Trophoblast cell (in vitro differentiated cells and primary cell): ENCODE data around the gene KAT6B.

Experiments
- DNase-seq, 2 donors: peaks; one replicate each; pipeline ENCODE4 v3.0.0-alpha.2; 2016
- H2AFZ ChIP-seq: 2 replicates; pipeline ENCODE4 v1.6.1; 2013; ENCODE audit warnings: low read length, moderate library complexity, mild to moderate bottlenecking; ENCODE audit not compliant: insufficient read depth, poor library complexity
- H2AK5ac ChIP-seq: 2 replicates; pipeline ENCODE4 v1.6.1; 2013; ENCODE audit warnings: mild to moderate bottlenecking, low read length
- H2BK120ac ChIP-seq: 2 replicates; pipeline ENCODE4 v1.6.1; 2013; ENCODE audit warnings: low read length, mild to moderate bottlenecking, moderate library complexity; ENCODE audit not compliant: insufficient read depth, poor library complexity
- H2BK12ac ChIP-seq: 2 replicates; pipeline ENCODE4 v1.6.1; 2013; ENCODE audit warnings: mild to moderate bottlenecking, low read length, moderate library complexity
- H2BK5ac ChIP-seq: 2 replicates; pipeline ENCODE4 v1.6.1; 2013; ENCODE audit warnings: low read length, low read depth, moderate library complexity, mild to moderate bottlenecking; ENCODE audit not compliant: poor library complexity
- H3K14ac ChIP-seq: 2 replicates; pipeline ENCODE4 v1.6.1; 2013; ENCODE audit warnings: mild to moderate bottlenecking, low read length
- H3K18ac ChIP-seq: 2 replicates; pipeline ENCODE4 v1.6.1; 2013; ENCODE audit warnings: mild to moderate bottlenecking, low read length
- H3K23ac ChIP-seq: 2 replicates; pipeline ENCODE4 v1.6.1; 2013; ENCODE audit warnings: low read length
- H3K27ac ChIP-seq: 2 replicates; pipeline ENCODE4 v1.5.1; 2013; ENCODE audit warnings: low read depth, mild to moderate bottlenecking, inconsistent platforms, low read length, moderate library complexity
- H3K27me3 ChIP-seq: 2 replicates; pipeline ENCODE4 v1.6.1; 2013; ENCODE audit warnings: inconsistent platforms, mild to moderate bottlenecking, low read length, moderate library complexity; ENCODE audit not compliant: insufficient read depth
- H3K36me3 ChIP-seq, 2 experiments: 1 replicate in 1 of 2; 2 replicates in 1 of 2; pipeline ENCODE4 v1.6.1; 2013; ENCODE audit warnings: low read length in 2 of 2, mild to moderate bottlenecking in 2 of 2, moderate library complexity in 1 of 2; ENCODE audit not compliant: insufficient read depth in 2 of 2, control insufficient read depth in 1 of 2
- H3K4ac ChIP-seq: 2 replicates; pipeline ENCODE4 v1.6.1; 2013; ENCODE audit warnings: low read depth, mild to moderate bottlenecking, low read length, moderate library complexity
- H3K4me1 ChIP-seq, 2 experiments: 1 replicate in 1 of 2; 2 replicates in 1 of 2; pipeline ENCODE4 v1.6.1; 2013; ENCODE audit warnings: low read length in 2 of 2, mild to moderate bottlenecking in 2 of 2, moderate library complexity in 1 of 2; ENCODE audit not compliant: insufficient read depth in 2 of 2, control insufficient read depth in 1 of 2
- H3K4me2 ChIP-seq: 2 replicates; pipeline ENCODE4 v1.6.1; 2013; ENCODE audit warnings: inconsistent platforms, mild to moderate bottlenecking, low read length, moderate library complexity
- H3K4me3 ChIP-seq: 2 replicates; pipeline ENCODE4 v1.5.1; 2013; ENCODE audit warnings: mild to moderate bottlenecking, low read depth, low read length, inconsistent platforms
- H3K79me1 ChIP-seq: one replicate; pipeline ENCODE4 v1.6.1; 2013; ENCODE audit warnings: low read length
- H3K79me2 ChIP-seq: 2 replicates; pipeline ENCODE4 v1.6.1; 2013; ENCODE audit warnings: low read length, mild to moderate bottlenecking; ENCODE audit not compliant: control insufficient read depth, insufficient read depth, poor library complexity
- H3K9ac ChIP-seq: 2 replicates; pipeline ENCODE4 v1.6.1; 2013; ENCODE audit warnings: mild to moderate bottlenecking, low read length
- H3K9me3 ChIP-seq: 2 replicates; pipeline ENCODE4 v1.6.1; 2013; ENCODE audit warnings: low read depth, mild to moderate bottlenecking, control low read depth, inconsistent platforms, low read length; ENCODE audit not compliant: insufficient read depth
- H4K12ac ChIP-seq: 2 replicates; pipeline ENCODE4 v1.6.1; 2013; ENCODE audit warnings: low read depth, mild to moderate bottlenecking, low read length, moderate library complexity
- H4K8ac ChIP-seq: 2 replicates; pipeline ENCODE4 v1.6.1; 2013; ENCODE audit warnings: low read depth, mild to moderate bottlenecking, low read length, moderate library complexity
- H4K91ac ChIP-seq: one replicate; pipeline ENCODE4 v1.6.1; 2013; ENCODE audit warnings: low read depth, mild to moderate bottlenecking, low read length, moderate library complexity
- WGBS: extraction: QIAGEN DNeasy Blood & Tissue Kit; methylation state at CpG from one replicate; pipeline ENCODE4 v1.1.7; 2013; ENCODE audit warnings: missing lambda C conversion rate; ENCODE audit not compliant: insufficient read length, insufficient coverage; ENCODE audit errors: extremely low coverage; 5-methylcytosine and 5-hydroxymethylcytosine counted together

Gene KAT6B

GRCh38 chr10:74968667-74969061 lies 142.3 kb downstream of the KAT6B start:
- Histone ChIP-seq H3K23ac (no peak overlapping the region), H3K4ac (no peak overlapping the region), H3K4me1 (no peaks in the 10 kb centered on the region), H2BK120ac (no peak overlapping the region), H4K12ac (no peak overlapping the region), H3K79me2 (no peaks in the 10 kb centered on the region), H3K18ac (no peak overlapping the region), H3K4me3 (no peak overlapping the region), H3K27ac (no peak overlapping the region), H3K36me3 (no peaks in the 10 kb centered on the region), H3K14ac (no peak overlapping the region), H4K91ac (no peak overlapping the region), H2BK12ac (no peak overlapping the region), H3K27me3 (no peaks in the 10 kb centered on the region), H2BK5ac (no peak overlapping the region), H2AK5ac (no peak overlapping the region), H3K79me1 (no peaks in the 10 kb centered on the region), H4K8ac (no peak overlapping the region), H3K9ac (no peak overlapping the region), H3K4me2 (no peak overlapping the region), H3K9me3 (no peaks in the 10 kb centered on the region), H2AFZ (no peak overlapping the region)
- no CpG with 5 or more reads among the region's 4 CpGs for WGBS
- DNase-seq: no peak

GRCh38 chr10:74969093-74969492 lies 142.7 kb downstream of the KAT6B start:
- Histone ChIP-seq H3K79me2 (no peaks in the 10 kb centered on the region), H3K4ac (no peak overlapping the region), H3K14ac (no peak overlapping the region), H3K18ac (no peak overlapping the region), H3K9me3 (no peaks in the 10 kb centered on the region), H4K91ac (no peak overlapping the region), H3K4me3 (no peak overlapping the region), H4K12ac (no peak overlapping the region), H3K36me3 (no peaks in the 10 kb centered on the region), H4K8ac (no peak overlapping the region), H2BK120ac (no peak overlapping the region), H3K4me2 (no peak overlapping the region), H2BK5ac (no peak overlapping the region), H2AK5ac (no peak overlapping the region), H3K23ac (no peak overlapping the region), H2AFZ (no peak overlapping the region), H3K27me3 (no peaks in the 10 kb centered on the region), H3K27ac (no peak overlapping the region), H2BK12ac (no peak overlapping the region), H3K9ac (no peak overlapping the region), H3K4me1 (no peaks in the 10 kb centered on the region), H3K79me1 (no peaks in the 10 kb centered on the region)
- DNase-seq: no peak
- no CpG with 5 or more reads among the region's 2 CpGs for WGBS

- H2AFZ ChIP-seq: no peak overlapping the region
- H3K4me1 ChIP-seq: no peaks in the 10 kb centered on the region
- no peak overlapping the region for H4K91ac ChIP-seq
- no peaks in the 10 kb centered on the region for H3K79me1 ChIP-seq
- H3K4ac ChIP-seq: no peak overlapping the region
- no peaks in the 10 kb centered on the region for H3K36me3 ChIP-seq
- H3K27me3 ChIP-seq: no peaks in the 10 kb centered on the region
- H2AK5ac ChIP-seq: no peak overlapping the region
- H3K9me3 ChIP-seq: no peaks in the 10 kb centered on the region
- no peak overlapping the region for H2BK120ac ChIP-seq
- H3K14ac ChIP-seq: no peak overlapping the region
- no peaks in the 10 kb centered on the region for H3K79me2 ChIP-seq
- no peak overlapping the region for H3K27ac ChIP-seq
- H2BK5ac ChIP-seq: no peak overlapping the region
- no peak for DNase-seq
- H3K9ac ChIP-seq: no peak overlapping the region
- H3K23ac ChIP-seq: no peak overlapping the region
- H4K8ac ChIP-seq: no peak overlapping the region
- no CpG with 5 or more reads among the region's 4 CpGs for WGBS
- H3K4me3 ChIP-seq: no peak overlapping the region
- H3K4me2 ChIP-seq: no peak overlapping the region
- no peak overlapping the region for H3K18ac ChIP-seq
- H2BK12ac ChIP-seq: no peak overlapping the region
- H4K12ac ChIP-seq: no peak overlapping the region
These were observed 143.1 kb downstream of the KAT6B start for GRCh38 chr10:74969530-74969929.

- Histone ChIP-seq H2BK12ac (no peak overlapping the region), H4K8ac (no peak overlapping the region), H3K27ac (no peak overlapping the region), H3K9ac (no peak overlapping the region), H2AK5ac (no peak overlapping the region), H3K4me3 (no peak overlapping the region), H4K91ac (no peak overlapping the region), H3K14ac (no peak overlapping the region), H4K12ac (no peak overlapping the region), H3K23ac (no peak overlapping the region), H3K18ac (no peak overlapping the region), H3K4ac (no peak overlapping the region), H2BK120ac (no peak overlapping the region), H3K9me3 (no peaks in the 10 kb centered on the region), H3K4me2 (no peak overlapping the region), H3K36me3 (peaks cover 2 to 3% of the 10 kb centered on the region in 2 experiments), H3K79me1 (no peaks in the 10 kb centered on the region), H3K4me1 (no peaks in the 10 kb centered on the region), H2BK5ac (no peak overlapping the region), H2AFZ (no peak overlapping the region), H3K27me3 (no peaks in the 10 kb centered on the region), H3K79me2 (no peaks in the 10 kb centered on the region)
- WGBS: no CpG with 5 or more reads among the region's 2 CpGs
- no peak for DNase-seq
These were observed 147.5 kb downstream of the KAT6B start for GRCh38 chr10:74973741-74974392.
